K562 (cell line): ENCODE measurements around the gene ADRM1. TPM values are rescaled to one million over a fixed set of nuclear protein-coding genes. Genes with fewer than 3 reads are reported as not detected.

Source experiments
- ATAC-seq: fragments of 200-7000 bp; cut with Tn5 transposase; 3 replicates; pipeline ENCODE4 v1.9.1; 2020; ENCODE audit warnings: moderate library complexity
- BruUV-seq: library from RNA; stranded (reverse); fragments of 400-500 nt; replicated peaks from 2 replicates; lab custom pipeline; 2021; lab: Mats Ljungman, UMichigan
- CTCF ChIA-PET: fragments of 300-600 bp; formaldehyde crosslinking; extraction: SDS; loops from one replicate; lab custom pipeline; 2021; ENCODE audit warnings: low intra/inter-chr PET ratio; lab: Yijun Ruan, JAX
- POLR2A ChIA-PET: fragments of 300-600, 350-650 bp; sonication (Branson Sonifier 250); formaldehyde crosslinking; extraction: SDS; loops from one replicate; lab custom pipeline; 2021; ENCODE audit warnings: antibody characterized with exemption, inconsistent platforms; lab: Yijun Ruan, JAX
- DNase-seq, 4 experiments: peaks; one replicate each; pipeline versions ENCODE4 v3.0.0 to v3.0.0-alpha.2; 2011 to 2018; ENCODE audit warnings: low spot score in 3 of 4, mixed read lengths in 3 of 4; ENCODE audit errors: extremely low read depth in 1 of 4
- FAIRE-seq: peaks from 2 replicates; lab custom pipeline; 2011; peaks lifted over from hg19 to GRCh38; lab: Jason Lieb, UNC
- H2AFZ ChIP-seq: 2 replicates; pipeline ENCODE4 v1.6.0; 2011; ENCODE audit warnings: low read depth, low read length, control low read depth, inconsistent platforms
- H3K27ac ChIP-seq: fragments of 200-600 bp; 3 replicates; pipeline ENCODE4 v1.8.0; 2011; ENCODE audit warnings: low read depth, mild to moderate bottlenecking, control low read depth, inconsistent platforms, low read length, moderate library complexity, mixed read lengths; ENCODE audit errors: extremely low read depth
- H3K27me3 ChIP-seq, 2 experiments: fragments of 300-600 bp in 1 of 2; 2 replicates in 1 of 2; 3 replicates in 1 of 2; pipeline versions ENCODE4 v1.6.0 to v1.8.0; 2011; ENCODE audit warnings: inconsistent platforms in 2 of 2, low read length in 2 of 2, mild to moderate bottlenecking in 1 of 2, mixed read lengths in 1 of 2, moderate library complexity in 1 of 2; ENCODE audit not compliant: control insufficient read depth in 2 of 2, insufficient read depth in 2 of 2
- H3K36me3 ChIP-seq: fragments of 300-600 bp; 3 replicates; pipeline ENCODE4 v1.8.0; 2011; ENCODE audit warnings: mild to moderate bottlenecking, low read length, inconsistent platforms; ENCODE audit not compliant: control insufficient read depth, insufficient read depth
- H3K4me1 ChIP-seq, 2 experiments: fragments of 200-600 bp in 1 of 2; replicated peaks in 1 of 2; 2 replicates in 1 of 2; 3 replicates in 1 of 2; pipeline versions ENCODE4 v1.5.1 to v1.8.0; 2011; ENCODE audit warnings: inconsistent platforms in 2 of 2, low read length in 2 of 2, mild to moderate bottlenecking in 1 of 2, mixed read lengths in 1 of 2, moderate library complexity in 1 of 2; ENCODE audit not compliant: control insufficient read depth in 2 of 2, insufficient read depth in 2 of 2
- H3K4me2 ChIP-seq: 2 replicates; pipeline ENCODE4 v1.6.1; 2011; ENCODE audit warnings: low read length, control low read depth, inconsistent platforms, mixed read lengths; ENCODE audit not compliant: insufficient read depth
- H3K4me3 ChIP-seq: fragments of 200-600 bp; sonication (generic), shearing (Covaris generic); 2 replicates; pipeline ENCODE4 v1.5.1; 2016; ENCODE audit warnings: control low read depth, inconsistent platforms
- H3K79me2 ChIP-seq: fragments of 200-600 bp; 3 replicates; pipeline ENCODE4 v1.8.0; 2011; ENCODE audit warnings: low read length, inconsistent platforms; ENCODE audit not compliant: control insufficient read depth, insufficient read depth
- H3K9ac ChIP-seq, 2 experiments: 2 replicates each; pipeline versions ENCODE4 v1.6.0 to v1.6.1; 2011; ENCODE audit warnings: low read depth in 2 of 2, low read length in 2 of 2, control low read depth in 1 of 2, inconsistent platforms in 1 of 2, mild to moderate bottlenecking in 1 of 2, mixed read lengths in 1 of 2; ENCODE audit not compliant: insufficient read depth in 1 of 2
- H3K9me1 ChIP-seq: one replicate; pipeline ENCODE4 v1.6.0; 2011; ENCODE audit warnings: inconsistent platforms, mild to moderate bottlenecking, low read length, moderate library complexity; ENCODE audit not compliant: control insufficient read depth, insufficient read depth
- H3K9me3 ChIP-seq: replicated peaks from 2 replicates; pipeline ENCODE4 v1.5.1; 2011; ENCODE audit warnings: low read depth, low read length, inconsistent platforms; ENCODE audit not compliant: control insufficient read depth, insufficient read depth
- H4K20me1 ChIP-seq: replicated peaks from 2 replicates; pipeline ENCODE4 v1.6.1; 2011; ENCODE audit warnings: low read length, inconsistent platforms, mixed read lengths; ENCODE audit not compliant: control insufficient read depth, insufficient read depth
- CEBPG ChIP-seq, 3 experiments: fragments of 200-800 bp in 1 of 3; sonication (Bioruptor generic) in 1 of 3; sonication (generic) in 1 of 3; formaldehyde crosslinking in 1 of 3; IDR thresholded peaks in 2 of 3; conservative IDR thresholded peaks in 1 of 3; 2 replicates each; pipeline versions ENCODE4 v1.6.1 to v1.8.0; 2016 to 2022; ENCODE audit warnings: missing compliant biosample characterization in 2 of 3, missing genetic modification characterization in 2 of 3, mild to moderate bottlenecking in 1 of 3, missing genetic modification reagents in 1 of 3
- MEF2A ChIP-seq: IDR thresholded peaks from 2 replicates; pipeline ENCODE4 v1.6.1; 2011; ENCODE audit warnings: low read depth, mild to moderate bottlenecking, low read length, moderate library complexity; ENCODE audit not compliant: control insufficient read depth
- PTRF ChIP-seq: fragments of 450-650 bp; IDR thresholded peaks from 2 replicates; pipeline ENCODE4 v1.6.1; 2016; ENCODE audit warnings: mild to moderate bottlenecking, missing genetic modification characterization, missing compliant biosample characterization
- WGBS: fragments of 100-300 bp; shearing (Covaris generic); methylation state at CpG from one replicate; pipeline ENCODE4 v1.1.6; 2016; ENCODE audit warnings: low coverage, mixed read lengths; ENCODE audit not compliant: insufficient coverage; ENCODE audit errors: missing lambda C conversion rate; 5-methylcytosine and 5-hydroxymethylcytosine counted together
- in situ Hi-C: fragments of 300-500 bp; cut with MboI; formaldehyde crosslinking; loops from 4 replicates; pipeline ENCODE4 v1.15.0; 2018; ENCODE audit warnings: inconsistent platforms, mixed read lengths
- intact Hi-C: fragments of 100-400 bp; cut with micrococcal nuclease; formaldehyde crosslinking; loops from 2 replicates; pipeline ENCODE4 v1.14.2; 2022
- polyA plus RNA-seq, 8 experiments: library from polyadenylated mRNA; depleted of rRNA in 4 of 8; stranded (reverse) in 5 of 8; unstranded in 3 of 8; fragments of >200 nt; fragmentation: Nextera tagmentation in 2 of 8; fragmentation: Illumina TruSeq in 1 of 8; extraction: Ambion mirVana in 2 of 8; extraction: Trizol in 1 of 8; gene quantifications; 2 replicates each; pipeline versions ENCODE4 v1.2.1 to v1.2.3, GENCODE V29; 2011 to 2014; ENCODE audit warnings: inconsistent platforms in 1 of 8, missing spikeins in 1 of 8
- total RNA-seq, 7 experiments: library from RNA; depleted of rRNA in 6 of 7; stranded (reverse); fragments of >200 nt in 6 of 7; fragmentation: Illumina TruSeq in 2 of 7; extraction: Trizol in 2 of 7; gene quantifications; 2 replicates each; pipeline versions ENCODE4 v1.2.1 to v1.2.3, GENCODE V29; 2011 to 2021; ENCODE audit warnings: low replicate concordance in 1 of 7

Gene ADRM1
- total and polyA plus RNA-seq, 9 of the 15 experiments (the other 6 are each of a cell fraction or from before 2014, with no cell fraction given): 5.0 to 223 (median 67.4) TPM

GRCh38 chr20:62349556-62350097 is 46.8 kb downstream of the ADRM1 start:
- Histone ChIP-seq H3K79me2 (peaks cover 1% of the 10 kb centered on the region; the same call in 1 of the 3 replicates), H3K36me3 (peaks cover 72% of the 10 kb centered on the region; the same call in 2 of the 3 replicates), H3K9me1 (peaks cover 2% of the 10 kb centered on the region)
- peak in 3 of 4 experiments; percentile 41 to 59 (median 48) for DNase-seq
- TF ChIP-seq MEF2A (no peak), PTRF (tag) (no peak), CEBPG (CRISPR knock-in tag; IDR thresholded peaks at IDR 0.05) (no peak), CEBPG (tag; conservative IDR thresholded peaks at IDR 0.05 in 1 of 2, IDR thresholded peaks at IDR 0.05 in 1 of 2) (no peak)
- TF ChIP-seq, all 486 proteins: peak for 0
- FAIRE-seq: no peak
- Histone ChIP-seq H3K4me2 (no peak overlapping the region), H3K9me3 (no peaks in the 10 kb centered on the region), H3K27ac (no peak overlapping the region), H2AFZ (no peak overlapping the region), H3K4me1 (peaks cover 0 to 43% of the 10 kb centered on the region in 2 experiments; a peak in 2 of 5 replicates), H3K27me3 (no peaks in the 10 kb centered on the region), H3K4me3 (no peak overlapping the region), H3K9ac (no peak overlapping the region), H4K20me1 (no peaks in the 10 kb centered on the region)
- 68% methylated on average over 7 of the region's 7 CpGs for WGBS
- in situ Hi-C loops (no loop called here), intact Hi-C loops (no loop called here)
- POLR2A ChIA-PET: interaction anchor here (0.9 to 1.3 kb wide), 3 partner anchors 8 to 26 kb away, joined by 3 to 5 read pairs (median 4); no protein-coding TSS in a partner anchor
- BruUV-seq: no TSS peak
- CTCF ChIA-PET: no interaction called here
- no peak for ATAC-seq
